Stomach (tissue), 4 donors: ENCODE data around the gene SOX6.

Experiments used
- EP300 ChIP-seq: sonication (generic); formaldehyde crosslinking; IDR thresholded peaks from one replicate; pipeline ENCODE4 v1.6.1; 2017; ENCODE audit warnings: antibody characterized with exemption
- POLR2A ChIP-seq, 4 donors: fragments of 450-650 bp; IDR thresholded peaks; one replicate each; pipeline ENCODE4 v1.6.1; 2016; ENCODE audit warnings: antibody characterized with exemption in 4 of 4, control low read depth in 2 of 4, mild to moderate bottlenecking in 1 of 4, moderate library complexity in 1 of 4
- POLR2AphosphoS5 ChIP-seq, 3 donors: sonication (generic); formaldehyde crosslinking; IDR thresholded peaks; one replicate each; pipeline ENCODE4 v1.6.1; 2016; ENCODE audit warnings: antibody characterized with exemption in 3 of 3
- TF ChIP-seq, protein P1 (sequence below), 7 experiments: fragments of 450-650 bp in 4 of 7; fragments of 200-600 bp in 3 of 7; sonication (generic) in 3 of 7; IDR thresholded peaks; one replicate each; pipeline ENCODE4 v1.5.1; 2016 to 2019; ENCODE audit warnings: antibody characterized with exemption in 7 of 7, control low read depth in 2 of 7, mild to moderate bottlenecking in 1 of 7

DNA sequence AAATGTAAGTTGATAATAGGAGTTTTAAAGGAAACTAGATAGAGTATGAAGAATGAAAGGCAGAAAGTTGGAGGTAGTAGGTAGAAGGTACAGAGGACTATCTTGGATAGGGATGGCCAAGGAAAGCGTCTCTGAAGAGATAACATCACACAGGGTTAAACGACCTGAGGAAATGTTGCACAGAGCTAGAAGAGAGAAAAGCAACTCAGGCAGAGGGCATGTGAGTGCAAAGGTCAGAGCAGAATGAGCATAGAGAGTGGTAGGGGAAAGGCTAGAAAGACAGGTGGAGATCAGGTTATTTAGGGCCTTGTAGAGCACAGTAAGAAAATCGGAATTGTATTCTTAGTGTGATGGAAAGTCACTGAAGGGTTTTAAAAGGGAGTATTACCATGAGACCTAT lies 232.0 kb downstream of the SOX6 start:
- TF ChIP-seq, protein P1, sequence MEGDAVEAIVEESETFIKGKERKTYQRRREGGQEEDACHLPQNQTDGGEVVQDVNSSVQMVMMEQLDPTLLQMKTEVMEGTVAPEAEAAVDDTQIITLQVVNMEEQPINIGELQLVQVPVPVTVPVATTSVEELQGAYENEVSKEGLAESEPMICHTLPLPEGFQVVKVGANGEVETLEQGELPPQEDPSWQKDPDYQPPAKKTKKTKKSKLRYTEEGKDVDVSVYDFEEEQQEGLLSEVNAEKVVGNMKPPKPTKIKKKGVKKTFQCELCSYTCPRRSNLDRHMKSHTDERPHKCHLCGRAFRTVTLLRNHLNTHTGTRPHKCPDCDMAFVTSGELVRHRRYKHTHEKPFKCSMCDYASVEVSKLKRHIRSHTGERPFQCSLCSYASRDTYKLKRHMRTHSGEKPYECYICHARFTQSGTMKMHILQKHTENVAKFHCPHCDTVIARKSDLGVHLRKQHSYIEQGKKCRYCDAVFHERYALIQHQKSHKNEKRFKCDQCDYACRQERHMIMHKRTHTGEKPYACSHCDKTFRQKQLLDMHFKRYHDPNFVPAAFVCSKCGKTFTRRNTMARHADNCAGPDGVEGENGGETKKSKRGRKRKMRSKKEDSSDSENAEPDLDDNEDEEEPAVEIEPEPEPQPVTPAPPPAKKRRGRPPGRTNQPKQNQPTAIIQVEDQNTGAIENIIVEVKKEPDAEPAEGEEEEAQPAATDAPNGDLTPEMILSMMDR (IDR thresholded peaks at IDR 0.05): no peak
- TF ChIP-seq EP300: no peak
- TF ChIP-seq POLR2A (IDR thresholded peaks at IDR 0.05): no peak
- TF ChIP-seq POLR2AphosphoS5 (IDR thresholded peaks at IDR 0.05): no peak
